HG03457 (cell line): ENCODE measurements around the gene MYCN.

Experiments used
- ATAC-seq: cut with Tn5 transposase; IDR thresholded peaks from one replicate; pipeline ENCODE4 v1.9.1; 2021; ENCODE audit warnings: moderate number of reproducible peaks; ENCODE audit not compliant: unreplicated experiment

Gene MYCN

DNA sequence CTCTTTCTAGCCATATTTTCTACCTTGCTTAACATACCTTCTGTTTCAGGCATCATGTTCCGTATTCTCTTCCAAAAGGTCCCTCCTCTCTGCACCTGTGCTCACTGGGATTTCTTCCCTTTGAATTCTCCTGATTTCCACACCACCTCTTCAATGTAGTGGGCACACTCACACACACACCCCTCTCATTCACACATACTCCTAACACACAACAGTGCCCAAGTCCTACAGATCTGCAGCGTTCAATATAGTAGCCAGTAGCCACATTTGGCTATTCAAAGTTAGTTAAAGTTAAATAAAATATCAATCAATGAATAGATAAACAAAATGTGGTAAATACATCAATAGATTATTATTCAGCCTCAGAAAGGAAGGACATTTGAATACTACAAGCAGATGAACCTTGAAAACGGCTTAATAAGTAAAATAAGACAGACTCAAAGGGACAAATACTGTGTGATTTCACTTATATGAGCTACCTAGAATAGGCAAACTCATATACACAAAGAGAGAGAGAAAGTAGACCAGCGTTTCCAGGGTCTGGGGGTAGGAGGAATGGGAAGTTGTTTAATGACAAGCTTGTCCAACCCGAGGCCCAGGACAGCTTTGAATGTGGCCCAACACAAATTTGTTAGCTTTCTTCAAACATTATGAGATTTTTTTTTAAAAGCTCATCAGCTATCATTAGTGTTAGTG lies 34.4 kb downstream of the MYCN start:
- no peak for ATAC-seq

- no peak for ATAC-seq
These were observed 34.9 kb downstream of the MYCN start for GRCh38 chr2:15975261-15975600.

- no peak for ATAC-seq
These were observed 35.3 kb downstream of the MYCN start for GRCh38 chr2:15975676-15976075.

- no peak for ATAC-seq
These were observed 36.0 kb downstream of the MYCN start for GRCh38 chr2:15976354-15976753.

- no peak for ATAC-seq
These were observed 38.9 kb downstream of the MYCN start for GRCh38 chr2:15979051-15979758.

- no peak for ATAC-seq
These were observed 39.6 kb downstream of the MYCN start for GRCh38 chr2:15979759-15980604.

- ATAC-seq: no peak
These were observed 40.3 kb downstream of the MYCN start for GRCh38 chr2:15980605-15981098.

- ATAC-seq: no peak
These were observed 41.3 kb downstream of the MYCN start for GRCh38 chr2:15981646-15982045.

- no peak for ATAC-seq
These were observed 42.1 kb downstream of the MYCN start for GRCh38 chr2:15982285-15983044.

- ATAC-seq: no peak
These were observed 43.1 kb downstream of the MYCN start for GRCh38 chr2:15983496-15983895.

GRCh38 chr2:15984368-15985255 lies 44.3 kb downstream of the MYCN start:
- no peak for ATAC-seq

DNA sequence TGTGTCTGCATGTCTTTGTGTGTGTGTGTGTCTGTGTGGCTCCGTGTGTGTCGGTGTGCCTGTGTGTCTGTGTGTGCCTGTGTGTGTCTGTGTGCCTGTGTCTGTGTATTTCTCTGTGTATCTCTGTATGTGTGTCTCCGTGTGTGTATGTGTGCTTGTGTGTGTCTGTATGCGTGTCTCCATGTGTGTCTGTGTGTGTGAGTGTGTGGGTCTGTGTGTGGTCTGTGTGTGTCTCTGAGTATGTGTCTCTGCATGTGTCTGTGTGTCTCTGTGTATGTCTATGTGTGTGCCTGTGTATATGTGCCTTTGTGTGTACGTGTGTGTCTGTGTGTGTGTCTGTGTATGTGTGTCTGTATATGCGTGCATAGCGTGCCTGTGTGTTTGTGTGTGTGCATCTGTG lies 45.2 kb downstream of the MYCN start:
- ATAC-seq: no peak

DNA sequence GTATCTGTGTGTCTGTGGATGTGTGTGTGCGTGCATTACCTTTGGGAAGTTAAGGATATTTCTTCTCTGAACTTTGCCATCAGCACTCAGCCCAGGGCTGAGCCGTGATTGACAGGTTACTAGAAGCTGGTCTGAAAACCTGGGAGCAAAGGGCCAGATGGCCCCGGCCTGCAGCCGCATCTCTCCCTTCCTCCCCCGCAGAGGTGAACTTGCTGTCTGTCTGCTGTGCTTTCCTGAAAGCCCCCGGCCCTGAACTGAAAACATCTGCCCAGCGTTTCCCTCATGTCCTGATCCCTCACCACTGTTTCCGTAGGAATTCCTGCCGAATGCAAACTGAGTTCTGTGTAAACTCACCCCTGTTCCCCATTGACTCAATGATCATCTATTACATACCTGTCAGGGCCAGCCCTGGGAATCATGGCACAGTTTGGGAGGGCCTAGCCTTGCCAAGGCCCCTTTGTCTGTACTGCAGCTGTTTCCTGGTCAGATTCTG lies 45.8 kb downstream of the MYCN start:
- no peak for ATAC-seq

DNA sequence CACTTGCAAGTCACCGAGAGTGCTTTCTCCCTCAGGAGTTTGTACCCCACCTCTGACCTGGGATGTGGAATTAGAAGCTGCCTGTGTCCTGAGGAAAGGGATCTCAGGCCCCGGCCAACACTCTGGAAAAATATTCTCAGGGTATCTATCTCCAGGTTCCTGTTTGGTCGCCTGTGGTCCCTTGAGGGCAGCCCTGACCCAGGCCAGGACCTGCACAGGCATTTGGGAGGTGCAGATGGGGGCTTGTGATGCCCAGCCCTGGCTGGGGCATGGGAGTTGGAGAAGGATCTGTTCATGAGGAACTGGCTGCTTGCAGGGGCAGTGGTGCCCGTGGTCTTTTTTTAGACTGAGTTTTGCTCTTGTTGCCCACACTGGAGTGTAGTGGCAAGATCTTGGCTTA lies 46.3 kb downstream of the MYCN start:
- ATAC-seq: no peak

- ATAC-seq: no peak
These were observed 48.4 kb downstream of the MYCN start for GRCh38 chr2:15988733-15989132.

DNA sequence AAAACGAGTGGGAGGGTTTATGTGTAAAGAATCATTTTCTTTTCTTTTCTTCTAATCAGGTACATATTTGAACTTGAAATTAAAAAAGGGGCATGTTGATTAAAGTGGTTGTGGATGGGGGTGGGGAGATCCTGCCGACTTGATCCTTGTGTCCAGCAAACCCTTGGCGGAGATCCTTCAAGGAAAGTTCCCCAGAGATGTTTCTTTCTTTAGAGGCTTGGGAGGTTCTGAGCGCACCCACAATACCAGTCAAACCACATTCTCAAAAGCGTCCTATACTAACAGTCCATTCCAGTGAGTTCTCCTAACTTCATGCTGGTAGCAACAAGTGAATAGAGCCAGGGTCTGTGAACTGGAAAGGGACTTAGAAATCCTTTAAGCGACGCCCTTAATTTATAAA lies 49.2 kb downstream of the MYCN start:
- ATAC-seq: no peak

GRCh38 chr2:15990151-15991101 lies 50.1 kb downstream of the MYCN start:
- no peak for ATAC-seq

DNA sequence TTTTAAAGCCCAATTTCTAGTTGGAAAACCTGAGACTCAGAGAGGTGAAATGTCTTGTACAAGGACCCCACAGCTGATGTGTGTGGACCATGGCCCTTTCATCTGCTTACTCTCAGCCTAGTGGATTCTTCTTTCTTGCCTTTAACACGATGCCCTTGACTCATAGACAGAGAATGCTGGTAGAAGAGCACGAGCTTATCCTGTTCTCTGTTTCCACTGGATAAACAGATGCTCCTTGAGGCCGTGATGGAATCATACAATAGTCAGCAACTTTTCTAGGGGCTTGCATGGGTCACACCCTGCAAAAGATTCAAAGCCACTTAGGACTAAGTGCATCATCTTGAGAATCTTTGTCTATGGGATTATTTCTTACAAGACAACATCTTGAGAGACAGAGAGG lies 50.9 kb downstream of the MYCN start:
- no peak for ATAC-seq
